SU-DHL-6 (cell line): ENCODE results near the gene GNB5.
"Not testable (repeated sequence)": the region's sequence is repeated elsewhere in the genome, so short reads cannot be mapped to it uniquely, and the experiment has no call there.

Experiments
- CTCF ChIP-seq: fragments of 200-600 bp; sonication (generic); IDR thresholded peaks from one replicate; pipeline ENCODE4 v1.5.1; 2017; ENCODE audit warnings: antibody characterized with exemption, mild to moderate bottlenecking, low read length, moderate library complexity; ENCODE audit not compliant: insufficient read depth, poor library complexity, severe bottlenecking
- EZH2phosphoT487 ChIP-seq: fragments of 200-600 bp; sonication (generic), shearing (Covaris generic); conservative IDR thresholded peaks from 2 replicates; pipeline ENCODE4 v1.6.1; 2018; ENCODE audit warnings: mild to moderate bottlenecking, antibody characterized with exemption, low read length, moderate library complexity, mixed read lengths

- not testable (repeated sequence) for TF ChIP-seq CTCF, EZH2phosphoT487
Measured at GRCh38 chr15:52083037-52083359, 108.2 kb downstream of the GNB5 start.
